NCI-H1092 treated with DMSO at 0.1 percent for 48 hours (cell line): ENCODE data around the gene SPEF2.
A peak's percentile ranks its signal among the peaks of the same experiment; 100 is the strongest.
"Not testable (repeated sequence)": the region's sequence is repeated elsewhere in the genome, so short reads cannot be mapped to it uniquely, and the experiment has no call there.

Experiments used
- DNase-seq: peaks from one replicate; lab custom pipeline; 2025; lab: John Stamatoyannopoulos, UW

Gene SPEF2

DNA sequence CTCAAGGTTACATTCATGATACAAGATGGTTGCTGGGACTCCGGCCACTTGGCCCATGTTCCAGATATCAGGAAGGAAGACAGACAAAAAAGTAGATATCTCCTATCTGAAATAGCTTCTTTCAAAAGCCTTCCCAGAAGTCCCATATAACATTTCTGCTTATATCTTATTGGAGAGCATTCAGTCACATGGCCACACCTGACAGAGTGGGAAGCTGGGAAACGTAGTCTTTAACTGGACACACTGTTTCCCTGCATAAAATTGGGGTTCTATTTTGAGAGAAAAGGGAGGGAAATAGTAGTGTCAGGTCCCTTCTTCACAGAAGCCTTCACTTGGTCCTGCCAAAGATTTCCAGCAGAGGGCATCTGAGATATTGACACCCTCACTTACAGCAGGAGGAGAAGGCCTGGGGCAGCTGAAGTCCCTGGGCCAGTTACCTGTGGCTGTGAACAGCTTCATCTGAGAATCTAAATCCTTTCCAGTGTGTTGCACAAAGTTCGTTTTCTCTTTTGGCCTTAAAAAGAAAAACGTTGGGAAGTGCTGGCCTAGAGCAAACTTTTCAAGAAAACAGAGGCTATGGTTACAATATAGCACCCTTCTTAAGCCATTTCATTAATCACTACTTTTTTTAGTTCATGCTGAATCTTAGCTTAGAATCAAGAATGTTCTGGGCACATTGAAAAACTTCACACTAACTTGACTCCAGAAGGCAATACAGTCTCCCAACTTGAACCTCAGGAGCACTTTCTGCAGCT lies 33.5 kb downstream of the SPEF2 start:
- DNase-seq = peak; percentile 4

DNA sequence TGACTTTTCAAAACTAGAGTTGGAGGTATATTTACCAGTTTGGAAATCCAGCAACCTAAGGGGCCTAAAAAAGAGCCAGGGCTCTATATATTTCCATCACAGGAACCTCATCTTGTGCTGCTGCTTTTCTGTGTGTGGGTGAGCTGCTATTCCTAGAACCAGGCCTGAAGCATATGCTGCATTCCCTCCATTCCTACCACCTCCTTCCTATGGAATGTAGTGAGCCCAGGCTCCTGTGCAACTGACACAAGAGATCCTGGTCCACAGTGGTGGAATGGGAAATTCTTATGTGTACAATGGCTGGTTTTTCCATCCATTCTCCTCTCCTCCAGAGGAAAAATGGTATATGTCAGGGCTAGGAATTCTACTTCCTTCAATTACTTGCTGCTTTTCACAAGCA lies 39.1 kb downstream of the SPEF2 start:
- DNase-seq = no peak

DNA sequence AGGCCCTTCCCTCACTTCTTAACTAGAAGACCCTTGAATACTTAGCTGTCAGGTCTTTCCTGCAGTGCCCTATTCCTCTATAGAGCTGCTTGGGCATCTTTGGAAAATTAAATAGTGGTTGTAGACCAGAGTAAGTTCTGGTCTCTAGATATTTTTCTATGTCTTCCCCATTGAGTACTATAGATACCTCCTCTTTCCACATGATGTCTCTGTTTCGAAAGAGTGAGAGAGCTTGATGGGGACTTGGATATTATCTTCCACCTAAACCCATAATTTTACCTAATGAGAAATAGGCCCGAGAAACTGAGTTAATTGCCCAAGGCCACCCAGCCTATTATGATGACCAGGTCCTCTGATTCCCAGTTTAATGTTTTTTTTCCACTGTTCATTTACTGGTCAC lies 40.2 kb downstream of the SPEF2 start:
- DNase-seq = no peak

DNA sequence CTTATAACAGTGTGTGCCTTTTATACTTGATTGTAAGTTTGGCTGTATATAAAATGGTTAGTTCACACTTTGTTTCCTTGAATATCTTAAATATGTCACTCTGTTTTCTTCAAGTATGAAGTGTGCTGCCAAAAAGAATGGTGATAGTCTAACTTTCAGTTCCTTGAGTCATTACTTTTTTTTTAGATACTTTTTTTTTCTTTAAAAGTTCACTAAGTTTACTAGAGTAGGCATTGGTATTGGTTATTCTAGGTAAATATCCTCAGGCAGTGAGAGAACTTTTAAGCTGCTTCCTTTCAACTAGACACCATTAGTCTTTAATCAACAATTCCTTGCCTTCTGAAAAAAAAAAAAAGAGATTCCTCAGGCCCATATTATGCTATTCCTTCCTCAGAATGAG lies 41.9 kb downstream of the SPEF2 start:
- no peak for DNase-seq

DNA sequence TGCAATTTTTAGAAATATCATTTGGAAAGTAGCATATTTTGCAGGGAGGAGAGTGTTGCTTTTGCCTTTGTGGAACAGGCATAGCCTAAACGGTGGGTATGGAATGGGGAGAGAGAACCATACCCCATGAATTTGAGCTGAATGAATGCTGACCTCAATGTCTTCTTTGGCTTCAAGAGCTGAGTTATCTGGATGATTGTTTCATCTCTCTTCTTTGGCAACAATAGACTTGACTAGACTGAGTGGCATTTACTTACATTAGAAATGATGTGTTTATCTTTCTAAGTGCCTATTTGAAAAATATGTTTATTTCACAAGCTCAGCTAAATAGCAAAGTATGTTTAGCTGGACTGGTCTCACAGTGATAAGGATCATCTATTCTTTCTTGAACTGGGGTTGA lies 42.8 kb downstream of the SPEF2 start:
- no peak for DNase-seq

DNA sequence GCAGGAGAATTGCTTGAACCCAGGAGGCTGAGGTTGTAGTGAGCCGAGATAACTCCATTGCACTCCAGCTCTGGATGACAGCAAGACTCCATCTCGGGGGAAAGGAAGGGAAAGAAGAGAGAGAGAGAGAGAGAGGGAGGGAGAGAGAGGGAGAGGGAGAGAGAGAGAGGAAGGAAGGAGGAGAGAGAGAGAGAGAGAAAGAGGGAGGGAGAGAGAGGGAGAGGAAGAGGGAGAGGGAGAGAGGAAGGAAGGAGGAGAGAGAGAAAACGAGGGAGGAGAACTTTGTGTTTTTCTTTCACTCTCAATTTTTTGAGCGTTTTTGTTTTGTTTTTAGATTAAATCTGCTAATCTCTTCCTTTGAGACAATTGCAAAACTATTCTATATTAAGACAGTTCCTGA lies 46.9 kb downstream of the SPEF2 start:
- no peak for DNase-seq

DNA sequence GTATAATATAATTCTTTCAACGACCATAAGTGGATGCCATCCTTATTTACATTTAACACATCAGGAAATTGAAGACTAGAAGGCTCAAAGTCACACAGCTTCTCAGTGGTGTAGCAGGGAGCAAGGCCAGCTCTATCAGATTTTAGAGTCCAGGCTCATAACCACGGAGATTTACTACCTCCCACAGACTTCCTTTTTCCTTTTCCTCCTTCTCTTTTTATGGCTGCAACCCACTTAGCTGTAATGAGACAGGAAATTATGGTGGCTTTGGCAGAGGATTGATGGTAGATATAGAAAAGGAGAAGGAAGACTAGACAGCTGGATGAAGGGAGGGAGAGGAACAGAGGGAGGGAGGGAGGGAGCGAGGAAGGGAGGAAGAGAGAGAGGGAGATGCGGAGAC lies 47.4 kb downstream of the SPEF2 start:
- no peak for DNase-seq

DNA sequence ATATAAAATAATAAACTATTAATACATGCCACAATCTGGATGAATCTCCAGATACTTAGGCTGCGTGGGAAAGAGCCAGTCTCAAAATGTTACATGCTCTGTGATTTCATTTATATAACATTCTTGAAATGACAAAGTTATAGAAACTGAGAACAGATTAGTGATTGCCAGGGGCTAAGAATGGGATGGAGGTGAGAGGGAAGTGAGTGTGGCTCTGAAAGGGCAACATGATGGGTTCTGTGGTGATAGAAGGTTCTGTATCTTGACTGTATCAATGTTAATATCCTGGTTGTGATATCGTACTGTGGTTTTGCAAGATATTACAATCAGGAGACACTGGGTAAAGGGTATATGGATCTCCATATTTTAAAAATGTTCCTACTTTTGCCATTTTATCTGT lies 50.7 kb downstream of the SPEF2 start:
- no peak for DNase-seq

DNA sequence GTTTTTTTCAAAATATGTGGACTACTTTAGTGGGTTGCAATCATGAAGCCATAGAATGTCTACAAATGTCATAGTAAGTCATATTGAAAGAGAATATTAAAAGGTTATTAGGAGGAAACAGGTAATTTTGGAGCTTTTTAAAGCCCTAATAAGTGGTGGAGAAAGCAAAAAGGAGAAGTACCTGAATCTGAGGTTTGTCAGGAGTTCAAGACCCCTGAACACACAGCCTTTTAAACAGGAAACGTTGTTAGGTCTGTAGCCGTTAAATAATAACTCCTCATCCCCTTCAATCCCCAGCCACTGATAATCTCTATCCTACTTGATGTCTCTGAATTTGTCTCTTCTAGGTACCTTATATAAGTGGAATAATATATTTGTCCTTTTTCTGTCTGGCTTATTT lies 51.1 kb downstream of the SPEF2 start:
- no peak for DNase-seq

DNA sequence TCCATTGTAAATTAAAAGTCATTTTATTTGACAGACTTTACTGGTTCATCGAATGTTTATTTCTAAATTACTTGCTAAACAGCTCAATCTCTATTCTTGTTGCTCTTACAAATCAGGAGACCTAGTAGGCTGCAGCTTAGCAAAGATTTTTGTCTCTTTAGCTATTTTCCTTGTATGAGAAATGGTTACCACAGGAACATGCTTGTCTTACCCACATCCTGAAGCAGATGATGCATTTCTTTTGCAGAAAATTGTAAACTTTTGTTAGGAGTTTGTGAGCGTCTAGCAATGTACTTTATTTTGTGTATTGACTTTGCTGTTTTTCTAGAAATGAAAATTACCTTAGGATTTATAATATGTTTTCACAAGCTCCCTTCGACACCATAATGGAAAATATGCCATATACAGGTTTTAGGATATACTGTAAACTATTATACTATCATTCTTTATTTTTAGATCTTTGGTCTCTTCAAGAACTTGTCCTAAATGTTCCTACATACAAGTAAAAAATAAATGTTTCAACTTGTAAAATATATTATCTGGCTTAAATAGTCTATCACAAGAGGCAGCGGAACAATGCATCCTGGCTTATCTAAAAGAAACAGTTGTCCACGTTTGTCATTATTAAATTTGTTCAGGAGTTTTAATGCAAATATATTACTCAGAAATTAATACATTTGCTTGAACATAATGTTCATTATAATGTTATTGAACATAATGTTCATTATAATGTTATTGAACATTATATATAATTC lies 54.1 kb downstream of the SPEF2 start:
- no peak for DNase-seq

DNA sequence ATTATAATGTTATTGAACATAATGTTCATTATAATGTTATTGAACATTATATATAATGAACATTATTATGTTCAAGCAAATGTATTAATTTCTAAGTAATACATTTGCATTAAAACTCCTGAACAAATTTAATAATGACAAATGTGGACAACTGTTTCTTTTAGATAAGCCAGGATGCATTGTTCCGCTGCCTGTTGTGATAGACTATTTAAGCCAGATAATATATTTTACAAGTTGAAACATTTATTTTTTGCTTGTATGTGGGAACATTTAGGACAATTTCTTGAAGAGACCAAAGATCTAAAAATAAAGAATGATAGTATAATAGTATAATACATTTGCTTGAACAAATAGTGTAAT lies 54.6 kb downstream of the SPEF2 start:
- not testable (repeated sequence) for DNase-seq

DNA sequence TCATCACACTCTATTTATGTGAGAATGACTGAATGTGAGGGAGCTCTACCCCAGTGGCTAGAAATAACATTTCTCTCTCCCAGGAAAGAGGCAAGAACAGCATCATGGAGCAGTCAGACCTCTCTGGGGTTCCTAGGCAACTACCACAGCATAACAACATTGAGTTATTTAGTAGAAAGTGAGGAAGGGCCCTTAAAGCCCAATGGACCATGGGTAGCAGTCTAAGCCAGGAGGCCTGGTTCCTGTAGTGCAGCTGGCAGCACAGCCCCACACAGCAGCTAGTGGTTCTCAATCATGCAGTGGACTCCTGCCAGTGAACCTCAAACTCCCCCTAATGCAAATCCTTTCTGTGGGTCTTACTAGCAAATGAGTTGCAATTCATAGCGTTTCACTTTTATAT lies 55.3 kb downstream of the SPEF2 start:
- no peak for DNase-seq

DNA sequence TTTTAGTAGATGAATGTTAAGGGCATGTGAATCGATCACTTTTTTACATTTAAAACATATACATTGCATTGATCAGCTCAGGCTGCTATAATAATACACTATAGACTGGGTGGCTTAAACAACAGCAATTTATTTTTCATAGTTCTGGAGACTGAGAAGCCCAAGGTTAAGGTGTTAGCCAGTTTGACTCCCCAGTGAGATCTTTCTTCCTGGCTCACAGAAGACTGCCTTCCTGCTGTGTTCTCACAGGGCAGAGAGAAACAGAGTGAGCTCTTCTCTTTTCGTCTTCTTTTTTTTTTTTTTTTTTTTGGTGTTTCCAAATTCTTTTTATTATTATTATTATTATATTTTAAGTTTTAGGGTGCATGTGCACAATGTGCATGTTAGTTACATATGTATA lies 56.4 kb downstream of the SPEF2 start:
- no peak for DNase-seq

DNA sequence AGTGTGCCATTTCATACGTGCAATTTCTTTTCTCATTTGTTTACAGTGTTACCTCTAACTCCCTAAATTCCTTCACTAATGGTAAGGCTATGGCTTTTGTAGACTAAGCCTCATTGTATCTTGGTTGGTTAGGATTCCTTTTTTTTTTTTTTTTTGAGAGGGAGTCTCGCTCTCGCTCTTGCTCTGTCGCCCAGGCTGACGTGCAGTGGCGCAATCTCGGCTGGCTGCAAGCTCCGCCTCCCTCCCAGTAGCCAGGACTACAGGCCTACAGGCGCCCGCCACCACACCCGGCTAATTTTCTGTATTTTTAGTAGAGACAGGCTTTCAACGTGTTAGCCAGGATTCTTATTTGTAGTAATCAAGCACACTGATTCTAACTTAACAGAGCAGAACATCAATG lies 57.7 kb downstream of the SPEF2 start:
- DNase-seq = no peak

DNA sequence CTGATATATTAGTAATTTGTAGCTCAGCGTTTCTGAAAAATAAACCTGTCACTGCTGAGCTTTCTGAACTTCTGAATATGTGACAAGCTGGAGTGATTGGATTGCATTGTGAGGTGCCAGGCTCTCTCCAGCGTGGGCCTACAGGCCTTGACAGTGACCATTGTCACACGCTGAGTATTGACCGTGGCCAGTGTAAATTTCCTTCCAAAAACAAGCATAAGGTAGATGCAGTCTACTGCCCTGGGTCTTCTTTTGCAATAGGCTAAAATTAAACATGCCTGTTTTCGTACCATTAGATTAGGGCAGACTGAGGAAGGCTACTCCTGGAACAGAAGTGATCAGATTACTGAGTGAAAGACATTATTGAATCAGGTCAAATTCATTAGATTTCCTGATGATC lies 60.2 kb downstream of the SPEF2 start:
- DNase-seq = no peak

DNA sequence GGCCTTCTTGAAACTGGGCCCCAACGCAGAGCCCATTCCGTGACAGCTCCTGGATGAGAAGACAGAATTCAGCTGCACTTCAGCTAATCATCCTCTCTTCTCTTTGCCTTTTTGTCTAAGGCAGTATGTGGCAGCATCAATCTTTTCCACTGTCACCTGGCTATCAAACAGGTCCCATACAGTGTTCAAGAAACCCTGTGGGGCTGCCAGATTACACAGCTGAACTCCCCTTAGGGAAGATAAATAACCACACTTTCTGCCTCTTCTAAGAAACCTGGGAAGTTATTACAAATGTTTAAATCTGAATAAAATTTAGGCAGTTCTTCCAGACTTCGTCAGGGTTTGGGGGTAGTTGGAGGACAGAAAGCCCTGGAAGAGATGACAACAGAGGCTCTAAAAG lies 61.0 kb downstream of the SPEF2 start:
- DNase-seq = no peak

DNA sequence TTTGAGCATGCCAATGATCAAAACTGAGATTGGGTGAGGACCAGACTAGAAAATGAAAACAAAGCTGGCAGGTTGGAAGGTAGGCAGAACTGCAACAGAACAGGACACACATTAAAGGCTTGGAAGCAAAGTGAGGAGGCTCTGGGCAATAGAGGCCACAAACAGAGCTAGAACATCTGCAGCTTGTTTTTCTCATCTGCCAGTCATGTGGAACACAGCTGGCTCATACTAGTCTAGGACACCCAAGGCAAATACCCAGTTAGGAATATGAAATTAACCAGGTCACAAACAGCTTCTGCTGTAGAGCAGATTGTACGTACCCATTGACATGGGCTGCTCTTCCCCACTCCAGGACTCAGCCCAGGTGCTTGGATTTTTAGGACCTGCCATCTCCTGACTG lies 61.7 kb downstream of the SPEF2 start:
- no peak for DNase-seq

DNA sequence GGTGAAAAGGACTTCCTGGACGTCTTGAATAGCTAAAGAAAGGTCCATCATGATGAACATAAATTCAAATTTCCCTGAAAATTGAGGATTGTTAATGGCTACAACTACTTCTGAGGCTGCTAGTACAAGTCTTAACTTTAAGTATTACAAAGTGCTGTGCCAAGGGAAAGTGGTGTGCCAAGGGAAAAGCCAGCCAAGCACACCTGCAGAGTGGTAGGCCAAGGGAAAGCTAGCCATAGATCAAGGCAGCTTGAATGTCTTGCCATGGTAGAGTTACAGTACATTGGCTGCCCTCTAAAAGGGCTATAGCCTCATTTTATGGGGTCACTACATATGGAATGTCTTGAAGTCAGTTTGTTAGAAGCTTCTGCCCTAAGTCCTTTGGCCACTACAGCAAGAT lies 64.2 kb downstream of the SPEF2 start:
- DNase-seq = no peak

DNA sequence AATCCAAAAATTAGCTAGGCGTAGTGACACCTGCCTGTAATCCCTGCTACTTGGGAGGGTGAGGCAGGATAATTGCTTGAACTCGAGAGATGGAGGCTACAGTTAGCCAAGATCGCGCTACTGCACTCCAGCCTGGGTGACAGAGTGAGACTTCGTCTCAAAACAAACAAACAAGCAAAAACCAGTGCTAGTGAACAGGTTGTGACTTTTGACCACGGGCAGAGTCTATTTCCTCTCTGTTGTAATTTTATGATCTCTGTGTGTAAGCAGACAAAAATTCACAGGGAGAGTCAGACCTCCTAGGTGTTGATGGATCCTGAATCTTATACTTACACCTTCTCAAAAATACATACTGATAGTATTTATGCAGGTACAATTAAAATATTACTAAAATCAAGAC lies 65.8 kb downstream of the SPEF2 start:
- no peak for DNase-seq

DNA sequence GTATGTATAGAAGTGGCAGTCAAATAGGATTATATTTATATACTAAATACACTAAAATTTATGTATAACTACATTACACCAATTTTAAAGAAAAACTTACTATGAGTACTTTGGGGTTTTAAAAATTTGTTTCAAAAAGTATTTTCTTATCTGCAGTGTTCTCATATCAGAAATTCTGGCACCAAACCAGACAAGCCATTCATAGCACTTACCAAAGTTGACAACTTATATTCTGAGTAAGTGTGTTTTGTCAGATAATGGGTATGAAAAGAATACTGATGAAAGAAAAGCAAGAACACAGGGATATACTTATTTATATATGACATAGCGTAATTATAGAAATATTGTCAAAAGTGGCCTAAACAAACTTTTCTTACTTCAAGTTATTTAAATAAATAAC lies 67.5 kb downstream of the SPEF2 start:
- no peak for DNase-seq

DNA sequence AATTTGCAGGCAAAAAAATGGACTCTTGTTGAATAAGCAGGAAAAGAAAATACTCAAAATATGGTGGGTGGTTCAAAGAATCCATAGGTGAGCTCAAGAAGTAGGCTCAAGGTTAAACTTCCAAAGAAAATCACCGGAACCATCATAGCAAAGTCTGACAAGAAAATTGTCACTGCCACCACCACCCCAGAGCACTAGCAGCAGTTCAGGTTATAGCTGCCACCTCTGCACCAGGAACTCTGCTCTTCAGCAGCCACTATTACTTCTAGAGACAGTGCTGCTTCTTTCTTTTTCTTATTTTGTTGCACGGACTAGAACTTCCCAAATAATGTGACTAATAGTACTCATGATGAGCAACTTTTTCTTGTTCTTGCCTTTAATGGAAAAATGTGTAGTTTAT lies 70.3 kb downstream of the SPEF2 start:
- no peak for DNase-seq

DNA sequence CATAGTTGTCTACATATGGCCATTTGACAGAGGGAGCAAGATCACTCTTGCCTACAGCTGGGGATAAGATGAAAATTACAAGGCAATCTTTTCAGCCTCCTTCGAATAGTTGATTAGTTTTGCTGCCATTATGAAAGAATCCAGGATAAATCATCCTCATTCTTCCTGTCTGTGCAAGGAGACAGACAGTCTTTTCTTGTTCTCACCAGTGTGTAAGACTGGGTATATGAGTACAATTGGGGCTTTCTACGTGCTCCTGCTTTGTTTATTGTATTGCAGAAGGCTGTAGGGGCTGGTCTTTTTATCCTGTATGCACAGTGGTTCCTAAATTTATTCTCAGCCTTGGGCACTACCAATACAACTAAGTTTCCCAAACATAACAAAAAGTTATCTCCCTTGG lies 76.8 kb downstream of the SPEF2 start:
- DNase-seq = no peak

DNA sequence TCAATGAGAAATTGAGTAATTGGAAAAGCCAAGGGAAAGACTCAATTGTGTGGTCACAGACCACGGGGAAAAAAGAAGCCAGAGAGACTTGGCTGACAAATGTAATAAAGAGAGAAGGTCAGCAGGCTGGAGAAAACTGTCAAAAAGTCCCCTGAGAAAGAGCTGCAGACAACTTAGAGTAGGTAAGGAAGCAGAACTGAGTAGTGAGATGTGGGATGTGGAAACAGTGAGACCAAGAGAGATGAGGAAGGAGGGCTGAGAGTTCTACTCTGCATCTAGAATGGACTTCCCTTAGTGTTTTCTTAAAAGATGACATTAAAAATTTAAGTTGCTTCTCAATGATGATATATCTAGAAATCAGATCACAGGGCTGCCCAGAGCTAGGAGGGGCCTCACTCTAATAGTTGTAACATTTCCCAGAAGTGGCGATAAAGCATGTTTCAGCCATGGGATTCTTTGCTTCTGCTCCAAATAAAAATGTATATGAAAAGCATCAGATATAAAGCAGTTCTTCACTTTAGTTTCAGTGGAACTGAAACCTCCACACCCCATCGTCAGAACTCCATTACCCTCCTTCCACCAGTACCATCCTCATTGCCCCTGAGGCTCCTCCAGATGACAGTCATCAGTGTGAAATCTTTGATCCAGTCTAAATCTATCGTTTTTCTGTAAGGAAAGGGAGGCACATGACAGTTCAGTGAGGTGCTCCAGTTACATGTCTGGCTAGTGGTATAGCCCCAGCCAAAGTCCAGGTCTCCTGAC lies 80.6 kb downstream of the SPEF2 start:
- DNase-seq = no peak
